Fibroblast of lung (primary cell): ENCODE measurements around the gene ZBTB4. TPM values are rescaled to one million over a fixed set of nuclear protein-coding genes. Genes with fewer than 3 reads are reported as not detected.

Experiments used
- DNase-seq, 2 donors: peaks; one replicate each; pipeline versions ENCODE4 v3.0.0 to v3.0.0-alpha.2; 2010; ENCODE audit warnings: low read depth in 2 of 2
- H2AFZ ChIP-seq: 2 replicates; pipeline ENCODE4 v1.5.1; 2012; ENCODE audit warnings: low read length, control low read depth, inconsistent platforms
- H3K27ac ChIP-seq: 2 replicates; pipeline ENCODE4 v1.5.1; 2011; ENCODE audit warnings: low read length, control low read depth; ENCODE audit not compliant: insufficient read depth
- H3K27me3 ChIP-seq: 2 replicates; pipeline ENCODE4 v1.5.1; 2011; ENCODE audit warnings: mild to moderate bottlenecking, low read length; ENCODE audit not compliant: control insufficient read depth, insufficient read depth
- H3K36me3 ChIP-seq: 2 replicates; pipeline ENCODE4 v1.5.1; 2011; ENCODE audit warnings: low read length; ENCODE audit not compliant: control insufficient read depth, insufficient read depth
- H3K4me1 ChIP-seq: 2 replicates; pipeline ENCODE4 v1.5.1; 2011; ENCODE audit warnings: low read length; ENCODE audit not compliant: control insufficient read depth, insufficient read depth; ENCODE audit errors: extremely low read depth
- H3K4me2 ChIP-seq: 2 replicates; pipeline ENCODE4 v1.5.1; 2011; ENCODE audit warnings: low read length, control low read depth; ENCODE audit not compliant: insufficient read depth; ENCODE audit errors: extremely low read depth
- H3K4me3 ChIP-seq, 4 experiments: fragments of 200-600 bp in 1 of 4; sonication (generic) in 1 of 4; replicated peaks in 1 of 4; 2 replicates each; pipeline ENCODE4 v1.5.1; 2011 to 2016; ENCODE audit warnings: low read length in 4 of 4, low read depth in 3 of 4, mild to moderate bottlenecking in 3 of 4, control low read depth in 2 of 4, inconsistent platforms in 1 of 4, mixed read lengths in 1 of 4; ENCODE audit not compliant: insufficient read depth in 1 of 4; ENCODE audit errors: control extremely low read depth in 1 of 4
- H3K79me2 ChIP-seq: 2 replicates; pipeline ENCODE4 v1.5.1; 2012; ENCODE audit warnings: mild to moderate bottlenecking, low read length, inconsistent platforms; ENCODE audit not compliant: control insufficient read depth, insufficient read depth
- H3K9ac ChIP-seq: 2 replicates; pipeline ENCODE4 v1.5.1; 2011; ENCODE audit warnings: mild to moderate bottlenecking, low read length, control low read depth; ENCODE audit not compliant: insufficient read depth
- H3K9me3 ChIP-seq: 2 replicates; pipeline ENCODE4 v1.5.1; 2012; ENCODE audit warnings: low read depth, low read length; ENCODE audit not compliant: control insufficient read depth, insufficient read depth
- H4K20me1 ChIP-seq: 2 replicates; pipeline ENCODE4 v1.5.1; 2011; ENCODE audit warnings: low read length; ENCODE audit not compliant: control insufficient read depth, insufficient read depth; ENCODE audit errors: extremely low read depth
- EZH2 ChIP-seq: IDR thresholded peaks from 2 replicates; pipeline ENCODE4 v1.5.1; 2012; ENCODE audit warnings: low read length, control low read depth, mild to moderate bottlenecking; ENCODE audit errors: missing control alignments
- polyA plus RNA-seq, 2 donors: library from polyadenylated mRNA; depleted of rRNA in 1 of 2; stranded (reverse) in 1 of 2; unstranded in 1 of 2; fragments of >200 nt; gene quantifications; 2 replicates each; pipeline ENCODE4 v1.2.1, GENCODE V29; 2011 to 2012; ENCODE audit warnings: missing spikeins in 1 of 2
- total RNA-seq: library from RNA; depleted of rRNA; stranded (reverse); fragments of >200 nt; gene quantifications from 2 replicates; pipeline ENCODE4 v1.2.1, GENCODE V29; 2014
- TF ChIP-seq, protein P1 (sequence below), 2 donors: IDR thresholded peaks in 1 of 2; conservative IDR thresholded peaks in 1 of 2; 1 replicate in 1 of 2; 2 replicates in 1 of 2; pipeline ENCODE4 v1.5.1; 2011 to 2012; ENCODE audit warnings: low read length in 2 of 2, control low read depth in 1 of 2, inconsistent platforms in 1 of 2, low read depth in 1 of 2, mild to moderate bottlenecking in 1 of 2

Gene ZBTB4
- total and polyA plus RNA-seq, 2 donors (not counting 1 experiment from before 2014, with no cell fraction given) = 21.3 to 29.9 TPM

- peak overlapping the region; percentile 23 for H2AFZ ChIP-seq
- H3K79me2 ChIP-seq = no peaks in the 10 kb centered on the region
- no peaks in the 10 kb centered on the region for H4K20me1 ChIP-seq
- H3K36me3 ChIP-seq = no peaks in the 10 kb centered on the region
- no peaks in the 10 kb centered on the region for H3K9me3 ChIP-seq
- no peak overlapping the region for H3K27ac ChIP-seq
- H3K27me3 ChIP-seq = peaks cover 25% of the 10 kb centered on the region
- TF ChIP-seq, protein P1, sequence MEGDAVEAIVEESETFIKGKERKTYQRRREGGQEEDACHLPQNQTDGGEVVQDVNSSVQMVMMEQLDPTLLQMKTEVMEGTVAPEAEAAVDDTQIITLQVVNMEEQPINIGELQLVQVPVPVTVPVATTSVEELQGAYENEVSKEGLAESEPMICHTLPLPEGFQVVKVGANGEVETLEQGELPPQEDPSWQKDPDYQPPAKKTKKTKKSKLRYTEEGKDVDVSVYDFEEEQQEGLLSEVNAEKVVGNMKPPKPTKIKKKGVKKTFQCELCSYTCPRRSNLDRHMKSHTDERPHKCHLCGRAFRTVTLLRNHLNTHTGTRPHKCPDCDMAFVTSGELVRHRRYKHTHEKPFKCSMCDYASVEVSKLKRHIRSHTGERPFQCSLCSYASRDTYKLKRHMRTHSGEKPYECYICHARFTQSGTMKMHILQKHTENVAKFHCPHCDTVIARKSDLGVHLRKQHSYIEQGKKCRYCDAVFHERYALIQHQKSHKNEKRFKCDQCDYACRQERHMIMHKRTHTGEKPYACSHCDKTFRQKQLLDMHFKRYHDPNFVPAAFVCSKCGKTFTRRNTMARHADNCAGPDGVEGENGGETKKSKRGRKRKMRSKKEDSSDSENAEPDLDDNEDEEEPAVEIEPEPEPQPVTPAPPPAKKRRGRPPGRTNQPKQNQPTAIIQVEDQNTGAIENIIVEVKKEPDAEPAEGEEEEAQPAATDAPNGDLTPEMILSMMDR (conservative IDR thresholded peaks at IDR 0.05 in 1 of 2, IDR thresholded peaks at IDR 0.05 in 1 of 2; ENCODE audit: low read depth in 1 of 2, low read length in 2 of 2) = peak; percentile 35 to 72
- TF ChIP-seq EZH2 = no peak
- peak overlapping the region; percentile 75 for H3K4me2 ChIP-seq
- peaks cover 13% of the 10 kb centered on the region for H3K4me1 ChIP-seq
- peak; percentile 71 to 72 for DNase-seq
- H3K4me3 ChIP-seq = peak overlapping the region in 2 of 4 experiments; percentile 17 to 42
- no peak overlapping the region for H3K9ac ChIP-seq
These were observed 42.7 kb downstream of the ZBTB4 start for GRCh38 chr17:7436556-7437368.

DNA sequence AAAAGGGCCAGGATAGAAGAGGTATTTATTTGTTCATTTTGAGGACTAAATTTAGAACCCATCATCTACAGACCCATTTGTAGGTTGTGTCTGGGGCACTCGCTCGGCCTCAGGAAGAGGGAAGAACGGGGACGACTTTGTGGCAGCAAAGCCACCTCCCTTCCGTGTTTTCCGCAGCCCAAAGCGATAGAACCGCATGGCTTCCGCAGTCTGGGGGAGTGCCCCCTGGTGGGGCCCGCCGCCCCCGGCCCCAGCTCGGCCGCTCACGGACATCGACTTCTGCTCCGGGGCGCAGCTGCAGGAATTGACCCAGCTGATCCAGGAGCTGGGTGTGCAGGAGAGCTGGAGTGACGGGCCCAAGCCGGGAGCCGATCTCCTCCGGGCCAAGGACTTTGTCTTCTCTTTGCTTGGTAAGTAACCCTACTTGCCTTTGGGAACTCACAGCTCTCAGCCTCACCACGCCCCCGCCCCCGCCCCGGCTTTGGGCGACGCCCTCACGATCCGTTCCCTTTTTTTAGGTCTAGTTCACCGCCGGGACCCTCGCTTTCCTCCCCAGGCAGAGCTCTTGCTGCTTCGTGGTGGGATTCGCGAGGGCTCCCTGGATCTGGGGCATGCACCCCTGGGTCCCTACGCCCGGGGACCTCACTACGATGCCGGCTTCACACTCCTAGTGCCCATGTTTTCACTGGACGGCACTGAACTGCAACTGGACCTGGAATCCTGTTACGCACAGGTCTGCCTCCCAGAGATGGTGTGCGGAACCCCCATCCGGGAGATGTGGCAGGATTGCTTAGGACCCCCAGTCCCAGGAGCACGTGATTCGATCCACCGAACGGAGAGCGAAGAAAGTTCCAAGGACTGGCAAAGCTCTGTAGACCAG lies 43.5 kb downstream of the ZBTB4 start:
- Histone ChIP-seq H4K20me1 (no peaks in the 10 kb centered on the region), H3K36me3 (no peaks in the 10 kb centered on the region), H3K27ac (no peak overlapping the region), H2AFZ (peak overlapping the region; percentile 11), H3K4me1 (peaks cover 13% of the 10 kb centered on the region), H3K27me3 (peaks cover 22% of the 10 kb centered on the region), H3K4me2 (peak overlapping the region; percentile 90), H3K9me3 (no peaks in the 10 kb centered on the region), H3K4me3 (peak overlapping the region; percentile 32 to 68 (median 36)), H3K9ac (no peak overlapping the region), H3K79me2 (no peaks in the 10 kb centered on the region)
- no peak for TF ChIP-seq EZH2
- TF ChIP-seq, protein P1 (conservative IDR thresholded peaks at IDR 0.05 in 1 of 2, IDR thresholded peaks at IDR 0.05 in 1 of 2; ENCODE audit: low read depth in 1 of 2, low read length in 2 of 2) = peak in 1 of 2 donors; percentile 9
- no peak for DNase-seq

GRCh38 chr17:7432296-7432695 lies 47.1 kb downstream of the ZBTB4 start:
- Histone ChIP-seq H3K27ac (no peak overlapping the region), H3K4me2 (no peak overlapping the region), H3K4me3 (no peak overlapping the region), H3K9ac (no peak overlapping the region), H3K4me1 (no peaks in the 10 kb centered on the region), H3K36me3 (no peaks in the 10 kb centered on the region), H4K20me1 (no peaks in the 10 kb centered on the region), H2AFZ (no peak overlapping the region), H3K27me3 (no peaks in the 10 kb centered on the region), H3K9me3 (no peaks in the 10 kb centered on the region), H3K79me2 (no peaks in the 10 kb centered on the region)
- no peak for DNase-seq
- no peak for TF ChIP-seq EZH2
- TF ChIP-seq, protein P1 (conservative IDR thresholded peaks at IDR 0.05 in 1 of 2, IDR thresholded peaks at IDR 0.05 in 1 of 2; ENCODE audit: low read depth in 1 of 2, low read length in 2 of 2) = no peak
